K562 (cell line): Measurements from ENCODE around the gene TIAL1. TPM values are rescaled to one million over a fixed set of nuclear protein-coding genes. Genes with fewer than 3 reads are reported as not detected.

Experiments
- ATAC-seq: fragments of 200-7000 bp; cut with Tn5 transposase; 3 replicates; pipeline ENCODE4 v1.9.1; 2020; ENCODE audit warnings: moderate library complexity
- BruUV-seq: library from RNA; stranded (reverse); fragments of 400-500 nt; replicated peaks from 2 replicates; lab custom pipeline; 2021; lab: Mats Ljungman, UMichigan
- CTCF ChIA-PET: fragments of 300-600 bp; formaldehyde crosslinking; extraction: SDS; loops from one replicate; lab custom pipeline; 2021; ENCODE audit warnings: low intra/inter-chr PET ratio; lab: Yijun Ruan, JAX
- POLR2A ChIA-PET: fragments of 300-600, 350-650 bp; sonication (Branson Sonifier 250); formaldehyde crosslinking; extraction: SDS; loops from one replicate; lab custom pipeline; 2021; ENCODE audit warnings: antibody characterized with exemption, inconsistent platforms; lab: Yijun Ruan, JAX
- DNase-seq, 4 experiments: peaks; one replicate each; pipeline versions ENCODE4 v3.0.0 to v3.0.0-alpha.2; 2011 to 2018; ENCODE audit warnings: low spot score in 3 of 4, mixed read lengths in 3 of 4; ENCODE audit errors: extremely low read depth in 1 of 4
- FAIRE-seq: peaks from 2 replicates; lab custom pipeline; 2011; peaks lifted over from hg19 to GRCh38; lab: Jason Lieb, UNC
- H2AFZ ChIP-seq: 2 replicates; pipeline ENCODE4 v1.6.0; 2011; ENCODE audit warnings: low read depth, low read length, control low read depth, inconsistent platforms
- H3K27ac ChIP-seq: fragments of 200-600 bp; 3 replicates; pipeline ENCODE4 v1.8.0; 2011; ENCODE audit warnings: low read depth, mild to moderate bottlenecking, control low read depth, inconsistent platforms, low read length, moderate library complexity, mixed read lengths; ENCODE audit errors: extremely low read depth
- H3K27me3 ChIP-seq, 2 experiments: fragments of 300-600 bp in 1 of 2; 2 replicates in 1 of 2; 3 replicates in 1 of 2; pipeline versions ENCODE4 v1.6.0 to v1.8.0; 2011; ENCODE audit warnings: inconsistent platforms in 2 of 2, low read length in 2 of 2, mild to moderate bottlenecking in 1 of 2, mixed read lengths in 1 of 2, moderate library complexity in 1 of 2; ENCODE audit not compliant: control insufficient read depth in 2 of 2, insufficient read depth in 2 of 2
- H3K36me3 ChIP-seq: fragments of 300-600 bp; 3 replicates; pipeline ENCODE4 v1.8.0; 2011; ENCODE audit warnings: mild to moderate bottlenecking, low read length, inconsistent platforms; ENCODE audit not compliant: control insufficient read depth, insufficient read depth
- H3K4me1 ChIP-seq, 2 experiments: fragments of 200-600 bp in 1 of 2; replicated peaks in 1 of 2; 2 replicates in 1 of 2; 3 replicates in 1 of 2; pipeline versions ENCODE4 v1.5.1 to v1.8.0; 2011; ENCODE audit warnings: inconsistent platforms in 2 of 2, low read length in 2 of 2, mild to moderate bottlenecking in 1 of 2, mixed read lengths in 1 of 2, moderate library complexity in 1 of 2; ENCODE audit not compliant: control insufficient read depth in 2 of 2, insufficient read depth in 2 of 2
- H3K4me2 ChIP-seq: 2 replicates; pipeline ENCODE4 v1.6.1; 2011; ENCODE audit warnings: low read length, control low read depth, inconsistent platforms, mixed read lengths; ENCODE audit not compliant: insufficient read depth
- H3K4me3 ChIP-seq: fragments of 200-600 bp; sonication (generic), shearing (Covaris generic); 2 replicates; pipeline ENCODE4 v1.5.1; 2016; ENCODE audit warnings: control low read depth, inconsistent platforms
- H3K79me2 ChIP-seq: fragments of 200-600 bp; 3 replicates; pipeline ENCODE4 v1.8.0; 2011; ENCODE audit warnings: low read length, inconsistent platforms; ENCODE audit not compliant: control insufficient read depth, insufficient read depth
- H3K9ac ChIP-seq, 2 experiments: 2 replicates each; pipeline versions ENCODE4 v1.6.0 to v1.6.1; 2011; ENCODE audit warnings: low read depth in 2 of 2, low read length in 2 of 2, control low read depth in 1 of 2, inconsistent platforms in 1 of 2, mild to moderate bottlenecking in 1 of 2, mixed read lengths in 1 of 2; ENCODE audit not compliant: insufficient read depth in 1 of 2
- H3K9me1 ChIP-seq: one replicate; pipeline ENCODE4 v1.6.0; 2011; ENCODE audit warnings: inconsistent platforms, mild to moderate bottlenecking, low read length, moderate library complexity; ENCODE audit not compliant: control insufficient read depth, insufficient read depth
- H3K9me3 ChIP-seq: replicated peaks from 2 replicates; pipeline ENCODE4 v1.5.1; 2011; ENCODE audit warnings: low read depth, low read length, inconsistent platforms; ENCODE audit not compliant: control insufficient read depth, insufficient read depth
- H4K20me1 ChIP-seq: replicated peaks from 2 replicates; pipeline ENCODE4 v1.6.1; 2011; ENCODE audit warnings: low read length, inconsistent platforms, mixed read lengths; ENCODE audit not compliant: control insufficient read depth, insufficient read depth
- CXXC5 ChIP-seq: fragments of 250-450 bp; sonication (Bioruptor Pico); IDR thresholded peaks from 2 replicates; pipeline ENCODE4 v1.8.0; 2022; ENCODE audit warnings: inconsistent platforms, mild to moderate bottlenecking, moderate library complexity
- LARP7 ChIP-seq: fragments of 450-650 bp; IDR thresholded peaks from 2 replicates; pipeline ENCODE4 v1.6.1; 2016
- MYC ChIP-seq, 2 experiments: fragments of 250-450 bp in 1 of 2; sonication (Bioruptor Pico) in 1 of 2; IDR thresholded peaks; 2 replicates each; pipeline versions ENCODE4 v1.5.1 to v1.6.1; 2012 to 2021; ENCODE audit warnings: low read depth in 2 of 2, borderline replicate concordance in 1 of 2, improper control_type of control experiment in 1 of 2, low read length in 1 of 2, mild to moderate bottlenecking in 1 of 2, moderate library complexity in 1 of 2
- POLR2AphosphoS5 ChIP-seq: IDR thresholded peaks from 2 replicates; pipeline ENCODE4 v1.6.1; 2011; ENCODE audit warnings: mild to moderate bottlenecking, low read depth, low read length, moderate library complexity; ENCODE audit not compliant: control insufficient read depth, insufficient read depth
- SMAD4 ChIP-seq: fragments of 250-450 bp; sonication (Bioruptor Pico); conservative IDR thresholded peaks from 2 replicates; pipeline ENCODE4 v1.8.0; 2021; ENCODE audit warnings: inconsistent platforms, mild to moderate bottlenecking, moderate library complexity
- SPI1 ChIP-seq: IDR thresholded peaks from 2 replicates; pipeline ENCODE4 v1.6.1; 2011; ENCODE audit warnings: low read depth, low read length, control low read depth, borderline replicate concordance
- SRF ChIP-seq, 2 experiments: fragments of 250-450, 450-650 bp in 1 of 2; sonication (Bioruptor Pico) in 1 of 2; sonication (generic) in 1 of 2; formaldehyde crosslinking; IDR thresholded peaks; 2 replicates each; pipeline versions ENCODE4 v1.5.0 to v1.5.1; 2020 to 2022; ENCODE audit warnings: mild to moderate bottlenecking in 1 of 2, missing genetic modification reagents in 1 of 2
- ZNF76 ChIP-seq: fragments of 250-450 bp; sonication (Bioruptor Pico); IDR thresholded peaks from 2 replicates; pipeline ENCODE4 v1.4.0; 2020; ENCODE audit warnings: mild to moderate bottlenecking, moderate library complexity, borderline replicate concordance
- WGBS: fragments of 100-300 bp; shearing (Covaris generic); methylation state at CpG from one replicate; pipeline ENCODE4 v1.1.6; 2016; ENCODE audit warnings: low coverage, mixed read lengths; ENCODE audit not compliant: insufficient coverage; ENCODE audit errors: missing lambda C conversion rate; 5-methylcytosine and 5-hydroxymethylcytosine counted together
- in situ Hi-C: fragments of 300-500 bp; cut with MboI; formaldehyde crosslinking; loops from 4 replicates; pipeline ENCODE4 v1.15.0; 2018; ENCODE audit warnings: inconsistent platforms, mixed read lengths
- intact Hi-C: fragments of 100-400 bp; cut with micrococcal nuclease; formaldehyde crosslinking; loops from 2 replicates; pipeline ENCODE4 v1.14.2; 2022
- polyA plus RNA-seq, 8 experiments: library from polyadenylated mRNA; depleted of rRNA in 4 of 8; stranded (reverse) in 5 of 8; unstranded in 3 of 8; fragments of >200 nt; fragmentation: Nextera tagmentation in 2 of 8; fragmentation: Illumina TruSeq in 1 of 8; extraction: Ambion mirVana in 2 of 8; extraction: Trizol in 1 of 8; gene quantifications; 2 replicates each; pipeline versions ENCODE4 v1.2.1 to v1.2.3, GENCODE V29; 2011 to 2014; ENCODE audit warnings: inconsistent platforms in 1 of 8, missing spikeins in 1 of 8
- total RNA-seq, 7 experiments: library from RNA; depleted of rRNA in 6 of 7; stranded (reverse); fragments of >200 nt in 6 of 7; fragmentation: Illumina TruSeq in 2 of 7; extraction: Trizol in 2 of 7; gene quantifications; 2 replicates each; pipeline versions ENCODE4 v1.2.1 to v1.2.3, GENCODE V29; 2011 to 2021; ENCODE audit warnings: low replicate concordance in 1 of 7
- TF ChIP-seq, protein P1 (sequence below): fragments of 450-650 bp; IDR thresholded peaks from 2 replicates; pipeline ENCODE4 v1.7.0; 2016; ENCODE audit warnings: borderline replicate concordance
- TF ChIP-seq, protein P2 (sequence below): fragments of 250-450 bp; sonication (Bioruptor Pico); IDR thresholded peaks from 2 replicates; pipeline ENCODE4 v1.8.0; 2022; ENCODE audit warnings: inconsistent platforms, mild to moderate bottlenecking, moderate library complexity, borderline replicate concordance

The TIAL1 gene
- total and polyA plus RNA-seq, 9 of the 15 experiments (the other 6 are each of a cell fraction or from before 2014, with no cell fraction given) = 22.5 to 126 (median 58.2) TPM

DNA sequence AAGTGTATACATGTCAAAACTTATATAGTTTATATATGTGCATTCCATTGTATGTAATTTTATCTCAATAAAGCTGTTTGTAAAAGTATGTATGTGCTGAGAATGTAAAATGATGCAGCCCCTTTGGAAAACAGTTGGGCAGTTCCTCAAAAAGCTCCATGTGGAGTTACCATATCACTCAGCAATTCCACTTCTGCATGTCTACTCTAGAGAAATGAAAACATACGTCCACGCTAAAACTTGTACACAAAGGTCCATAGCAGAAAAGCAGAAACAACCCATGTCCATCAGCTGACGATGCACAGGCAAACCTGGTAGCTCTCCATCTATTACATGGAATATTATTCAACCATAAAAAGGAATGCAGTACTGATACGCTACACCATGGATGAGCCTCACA is 45.9 kb downstream of the TIAL1 start:
- 26% methylated on average over 4 of the region's 4 CpGs for WGBS
- Histone ChIP-seq H3K9me1 (no peaks in the 10 kb centered on the region), H3K4me2 (no peak overlapping the region), H3K36me3 (no peaks in the 10 kb centered on the region), H3K4me3 (no peak overlapping the region), H4K20me1 (no peaks in the 10 kb centered on the region), H3K9me3 (no peaks in the 10 kb centered on the region), H3K27ac (no peak overlapping the region), H3K27me3 (no peaks in the 10 kb centered on the region), H3K79me2 (no peaks in the 10 kb centered on the region), H3K4me1 (peaks cover 0 to 4% of the 10 kb centered on the region in 2 experiments; a peak in 3 of 5 replicates), H3K9ac (no peak overlapping the region)
- intact Hi-C loops (no loop called here), in situ Hi-C loops (no loop called here)
- DNase-seq = no peak
- CTCF ChIA-PET = no interaction called here
- POLR2A ChIA-PET = interaction anchor here (0.7 kb wide), 1 partner anchor 11 kb away, joined by 3 read pairs; no protein-coding TSS in a partner anchor
- no TSS peak for BruUV-seq
- no peak for FAIRE-seq
- TF ChIP-seq SRF (CRISPR knock-in tag; IDR thresholded peaks at IDR 0.05) (no peak), SPI1 (peak; percentile 43; the same call in 1 of the 2 replicates)
- TF ChIP-seq, all 486 proteins: peak for 1
- ATAC-seq = no peak
- H2AFZ ChIP-seq = no peak overlapping the region

DNA sequence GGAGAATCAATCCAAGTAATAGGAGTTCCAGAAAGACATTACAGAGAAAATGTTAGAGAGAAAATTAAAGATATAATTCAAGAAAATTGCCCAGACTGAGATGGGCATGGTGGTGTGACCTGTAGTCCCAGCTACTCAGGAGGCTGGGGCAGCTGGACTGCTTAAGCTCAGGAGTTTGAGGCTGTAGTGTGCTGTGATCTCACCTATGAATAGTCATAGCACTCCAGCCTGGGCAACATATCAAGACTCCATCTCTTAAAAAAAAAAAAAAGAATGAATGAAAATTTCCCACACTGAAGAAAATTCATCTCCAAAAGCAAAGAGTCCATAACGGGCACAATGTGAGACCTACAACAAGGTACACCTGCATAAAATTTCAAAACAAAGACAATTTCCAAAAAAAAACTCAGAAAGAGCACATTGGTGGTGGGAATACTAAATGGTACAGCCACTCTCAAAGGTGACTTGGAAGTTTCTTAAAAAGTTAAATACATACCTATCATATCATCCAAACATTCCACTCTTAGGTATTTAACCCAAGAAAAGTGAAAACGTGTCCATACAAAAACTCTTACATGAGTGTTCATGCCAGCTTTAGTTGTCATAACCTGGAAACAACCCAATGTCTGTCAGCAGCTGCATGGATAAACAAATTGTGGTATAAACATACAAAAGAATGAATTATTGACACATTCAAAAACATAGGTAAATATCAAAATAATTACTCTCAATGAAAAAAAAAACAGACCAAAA is 47.3 kb downstream of the TIAL1 start:
- BruUV-seq = no TSS peak
- no peaks in the 10 kb centered on the region for H3K36me3 ChIP-seq
- WGBS = 12% methylated on average over 2 of the region's 2 CpGs
- no peaks in the 10 kb centered on the region for H4K20me1 ChIP-seq
- DNase-seq (no peak), FAIRE-seq (no peak), ATAC-seq (no peak)
- intact Hi-C loops (loop anchor here (10.0 kb wide), 2 partner anchors 105 kb away; partner anchors contain the start of gene BAG3), in situ Hi-C loops (no loop called here)
- POLR2A ChIA-PET = interaction anchor here (0.7 kb wide), 1 partner anchor 140 kb away, joined by 3 read pairs; no protein-coding TSS in a partner anchor
- CTCF ChIA-PET = no interaction called here
- H3K4me1 ChIP-seq = peaks cover 0 to 4% of the 10 kb centered on the region in 2 experiments; a peak in 2 of 5 replicates
- no peaks in the 10 kb centered on the region for H3K27me3 ChIP-seq
- no peak overlapping the region for H3K4me3 ChIP-seq
- no peaks in the 10 kb centered on the region for H3K9me3 ChIP-seq
- H3K4me2 ChIP-seq = no peak overlapping the region
- no peak overlapping the region for H3K9ac ChIP-seq
- no peak overlapping the region for H3K27ac ChIP-seq
- H3K9me1 ChIP-seq = no peaks in the 10 kb centered on the region
- H2AFZ ChIP-seq = no peak overlapping the region
- H3K79me2 ChIP-seq = no peaks in the 10 kb centered on the region
- TF ChIP-seq, protein P1, sequence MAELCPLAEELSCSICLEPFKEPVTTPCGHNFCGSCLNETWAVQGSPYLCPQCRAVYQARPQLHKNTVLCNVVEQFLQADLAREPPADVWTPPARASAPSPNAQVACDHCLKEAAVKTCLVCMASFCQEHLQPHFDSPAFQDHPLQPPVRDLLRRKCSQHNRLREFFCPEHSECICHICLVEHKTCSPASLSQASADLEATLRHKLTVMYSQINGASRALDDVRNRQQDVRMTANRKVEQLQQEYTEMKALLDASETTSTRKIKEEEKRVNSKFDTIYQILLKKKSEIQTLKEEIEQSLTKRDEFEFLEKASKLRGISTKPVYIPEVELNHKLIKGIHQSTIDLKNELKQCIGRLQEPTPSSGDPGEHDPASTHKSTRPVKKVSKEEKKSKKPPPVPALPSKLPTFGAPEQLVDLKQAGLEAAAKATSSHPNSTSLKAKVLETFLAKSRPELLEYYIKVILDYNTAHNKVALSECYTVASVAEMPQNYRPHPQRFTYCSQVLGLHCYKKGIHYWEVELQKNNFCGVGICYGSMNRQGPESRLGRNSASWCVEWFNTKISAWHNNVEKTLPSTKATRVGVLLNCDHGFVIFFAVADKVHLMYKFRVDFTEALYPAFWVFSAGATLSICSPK = no peak
- TF ChIP-seq LARP7 = no peak
- no peak for TF ChIP-seq ZNF76 (CRISPR knock-in tag)
- no peak for TF ChIP-seq POLR2AphosphoS5
- TF ChIP-seq SMAD4 (CRISPR knock-in tag) = no peak
- TF ChIP-seq CXXC5 (CRISPR knock-in tag) = no peak
- TF ChIP-seq, protein P2, sequence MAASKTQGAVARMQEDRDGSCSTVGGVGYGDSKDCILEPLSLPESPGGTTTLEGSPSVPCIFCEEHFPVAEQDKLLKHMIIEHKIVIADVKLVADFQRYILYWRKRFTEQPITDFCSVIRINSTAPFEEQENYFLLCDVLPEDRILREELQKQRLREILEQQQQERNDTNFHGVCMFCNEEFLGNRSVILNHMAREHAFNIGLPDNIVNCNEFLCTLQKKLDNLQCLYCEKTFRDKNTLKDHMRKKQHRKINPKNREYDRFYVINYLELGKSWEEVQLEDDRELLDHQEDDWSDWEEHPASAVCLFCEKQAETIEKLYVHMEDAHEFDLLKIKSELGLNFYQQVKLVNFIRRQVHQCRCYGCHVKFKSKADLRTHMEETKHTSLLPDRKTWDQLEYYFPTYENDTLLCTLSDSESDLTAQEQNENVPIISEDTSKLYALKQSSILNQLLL = no peak
- no peak for TF ChIP-seq MYC (IDR thresholded peaks at IDR 0.05; ENCODE audit: low read depth, low read length)
- no peak for TF ChIP-seq MYC (CRISPR knock-in tag; IDR thresholded peaks at IDR 0.05; ENCODE audit: borderline replicate concordance, low read depth)
